ENCODE measurements around the gene DCAF10.
"Not testable (repeated sequence)": the region's sequence is repeated elsewhere in the genome, so short reads cannot be mapped to it uniquely, and the experiment has no call there.

Gene DCAF10

DNA sequence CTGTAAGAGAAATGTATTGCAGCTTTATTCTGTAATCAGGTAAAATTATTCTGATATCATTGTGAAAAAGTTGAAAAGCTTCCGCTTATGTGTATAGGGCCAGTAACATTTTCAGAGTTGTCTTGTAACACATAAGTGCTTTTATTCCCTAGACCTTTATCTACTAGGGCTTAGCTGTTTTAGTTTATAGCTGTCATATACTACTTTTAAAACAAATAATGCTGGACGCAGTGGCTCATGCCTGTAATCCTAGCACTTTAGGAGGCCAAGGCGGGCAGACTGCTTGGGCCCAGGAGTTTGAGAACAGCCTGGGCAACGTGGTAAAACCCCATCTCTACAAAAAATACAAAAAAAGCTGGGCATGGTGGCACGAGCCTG lies 70.2 kb downstream of the DCAF10 start:
- no peak for DNase-seq

DNA sequence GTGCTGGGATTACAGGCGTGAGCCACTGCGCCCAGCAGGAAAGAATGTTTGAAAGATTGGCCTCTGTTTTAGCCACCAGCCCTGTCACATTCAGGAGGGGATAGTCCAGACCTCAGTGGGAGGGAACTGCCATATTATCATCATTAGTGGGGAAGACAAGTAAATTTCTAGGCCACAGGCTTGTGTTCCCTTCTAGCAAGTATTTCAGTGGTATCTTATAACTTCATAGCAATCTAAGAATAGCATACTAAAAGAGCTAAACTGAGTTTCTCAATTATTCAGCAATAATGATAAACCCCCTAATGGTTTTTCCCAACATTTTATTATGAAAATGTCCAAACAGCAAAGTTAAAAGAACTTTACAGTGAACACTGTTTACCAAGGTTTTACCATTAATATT lies 73.4 kb downstream of the DCAF10 start:
- DNase-seq: no peak

DNA sequence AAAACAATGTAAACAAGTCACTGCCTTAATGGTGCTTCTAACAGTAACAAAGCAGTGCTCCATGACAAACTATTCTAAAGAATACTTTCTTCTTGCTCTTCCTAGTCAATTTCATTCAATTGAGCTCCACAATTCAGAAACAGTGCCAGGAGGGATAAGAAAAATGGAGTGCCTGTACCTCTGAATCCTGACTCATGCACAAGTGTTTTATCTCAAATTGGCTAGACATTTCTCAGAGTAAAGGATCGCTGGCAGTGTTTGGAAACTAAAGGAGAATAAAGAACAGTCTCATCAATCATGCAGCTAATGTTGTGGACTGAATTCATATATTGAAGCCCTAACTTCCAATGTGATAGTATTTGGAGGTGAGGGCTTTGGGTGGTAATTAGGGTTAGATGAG lies 75.8 kb downstream of the DCAF10 start:
- no peak for DNase-seq

DNA sequence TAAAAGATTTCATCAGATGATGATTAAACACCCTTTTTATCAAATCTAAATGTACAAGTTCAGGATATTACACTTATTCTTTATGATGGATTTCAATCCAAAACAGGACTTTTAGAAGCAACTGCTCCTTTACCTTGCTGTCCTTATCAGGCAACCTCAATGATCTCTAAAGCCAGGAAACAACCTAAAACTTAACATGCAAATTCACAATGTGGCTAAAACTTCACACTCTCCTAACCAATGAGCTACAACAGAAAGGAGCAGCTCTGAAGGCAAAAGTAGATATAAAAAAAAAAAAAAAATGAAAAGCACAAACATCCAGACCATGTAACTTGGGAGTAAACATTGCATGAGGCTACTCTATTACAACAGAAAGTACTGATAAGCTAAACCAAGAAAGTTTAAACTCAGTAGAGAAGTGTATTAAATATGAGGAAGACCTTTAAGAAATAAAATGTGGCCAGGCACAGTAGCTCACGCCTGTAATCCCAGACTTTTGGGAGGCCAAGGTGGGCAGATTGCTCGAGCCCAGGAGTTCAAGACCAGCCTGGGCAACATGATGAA lies 80.4 kb downstream of the DCAF10 start:
- DNase-seq: no peak

DNA sequence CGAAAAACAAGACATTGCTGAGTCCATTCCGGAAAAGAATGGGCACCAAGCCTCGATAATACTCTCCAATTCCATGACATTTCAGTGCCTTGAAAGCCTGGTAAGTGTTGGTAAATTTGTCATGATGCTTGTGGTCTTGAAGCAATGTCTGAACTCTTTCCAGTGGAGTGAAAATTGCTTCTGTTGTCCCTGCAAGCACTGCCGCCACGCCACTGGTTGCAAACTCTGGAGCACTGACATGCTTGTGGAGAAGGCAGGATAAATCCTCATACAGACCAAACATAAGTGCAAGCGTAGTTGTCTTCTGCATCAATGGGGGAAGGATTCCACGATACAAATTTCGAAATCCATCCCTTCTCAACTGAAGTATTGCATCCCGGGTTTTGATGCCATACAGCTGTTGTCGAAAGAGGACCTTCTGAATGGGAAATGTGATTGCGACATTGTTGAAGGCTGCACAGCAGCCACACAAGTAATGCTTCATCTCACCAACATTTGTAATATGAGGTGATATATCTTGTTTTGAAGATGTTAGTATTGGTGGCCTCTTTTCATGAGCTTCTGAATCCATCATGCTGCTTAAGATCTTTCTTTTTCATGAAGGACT lies 87.5 kb downstream of the DCAF10 start:
- DNase-seq: not testable (repeated sequence)

DNA sequence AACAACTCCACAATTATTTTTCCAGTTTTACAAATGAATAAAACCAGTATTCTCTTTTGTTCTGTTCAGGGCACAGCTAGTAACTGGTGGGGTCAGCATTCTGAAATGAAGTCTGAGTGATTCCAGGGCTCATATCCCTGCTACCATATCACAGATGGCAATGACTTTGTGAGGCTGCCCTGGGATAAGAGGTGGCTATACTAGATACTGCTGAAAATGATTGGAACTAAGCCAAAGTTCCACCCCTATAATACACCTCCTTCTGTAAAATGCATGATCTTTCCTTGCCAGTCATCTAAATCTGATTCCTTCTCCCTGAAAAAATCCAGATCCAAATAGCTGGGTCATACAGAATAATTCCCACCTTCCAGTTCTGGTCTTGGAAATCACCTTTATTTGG lies 88.9 kb downstream of the DCAF10 start:
- DNase-seq: no peak

DNA sequence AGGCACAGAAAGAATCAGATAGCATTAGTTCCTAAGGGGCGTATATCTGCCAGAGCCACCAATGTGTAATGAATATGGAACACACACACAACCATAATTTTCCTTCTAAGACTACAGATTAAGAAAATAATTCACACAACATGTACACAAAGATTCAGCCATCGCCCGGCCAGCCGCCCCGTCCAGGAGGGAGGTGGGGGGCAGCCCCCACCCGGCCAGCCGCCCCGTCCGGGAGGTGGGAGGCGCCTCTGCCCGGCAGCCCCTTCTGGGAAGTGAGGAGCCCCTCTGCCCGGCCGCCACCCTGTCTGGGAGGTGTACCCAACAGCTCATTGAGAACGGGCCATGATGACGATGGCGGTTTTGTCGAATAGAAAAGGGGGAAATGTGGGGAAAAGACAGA lies 90.4 kb downstream of the DCAF10 start:
- DNase-seq: not testable (repeated sequence)

DNA sequence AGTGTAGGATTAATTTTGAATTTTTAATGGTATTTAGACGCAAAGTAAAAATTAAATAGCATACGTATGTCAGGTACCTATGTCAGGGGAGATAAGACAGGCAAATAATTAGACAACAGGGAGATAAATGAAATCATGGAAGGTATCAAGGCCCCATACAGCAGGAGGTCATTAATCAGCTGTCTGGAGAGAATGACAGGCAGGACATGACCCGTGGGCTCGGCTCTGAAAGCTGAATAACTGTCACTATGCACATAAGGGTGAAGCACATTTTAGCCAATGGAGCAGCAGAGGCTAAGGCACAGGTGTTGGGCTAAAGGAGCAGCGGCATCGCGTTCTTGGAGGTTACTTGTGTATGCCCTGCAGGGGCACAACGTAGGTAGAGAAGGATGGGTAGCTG lies 91.5 kb downstream of the DCAF10 start:
- DNase-seq: no peak

DNA sequence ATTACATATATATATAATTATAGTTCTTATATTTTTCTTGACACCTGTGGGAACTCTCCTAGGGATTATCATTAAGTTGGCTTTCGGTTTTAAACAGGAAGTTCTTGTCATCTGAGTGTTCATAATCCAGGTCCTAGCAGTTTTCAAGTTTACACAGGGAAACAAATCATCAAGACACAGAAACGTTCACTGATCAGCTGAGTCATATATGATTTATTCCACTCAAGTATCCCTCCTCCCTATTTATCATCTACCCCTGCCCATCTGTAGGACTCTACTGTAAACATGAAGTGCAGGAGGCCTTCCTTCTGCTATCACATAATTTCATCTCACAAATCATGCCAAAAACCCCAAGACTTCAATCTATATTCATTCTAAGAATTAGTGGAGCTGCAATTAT lies 97.1 kb downstream of the DCAF10 start:
- no peak for DNase-seq

DNA sequence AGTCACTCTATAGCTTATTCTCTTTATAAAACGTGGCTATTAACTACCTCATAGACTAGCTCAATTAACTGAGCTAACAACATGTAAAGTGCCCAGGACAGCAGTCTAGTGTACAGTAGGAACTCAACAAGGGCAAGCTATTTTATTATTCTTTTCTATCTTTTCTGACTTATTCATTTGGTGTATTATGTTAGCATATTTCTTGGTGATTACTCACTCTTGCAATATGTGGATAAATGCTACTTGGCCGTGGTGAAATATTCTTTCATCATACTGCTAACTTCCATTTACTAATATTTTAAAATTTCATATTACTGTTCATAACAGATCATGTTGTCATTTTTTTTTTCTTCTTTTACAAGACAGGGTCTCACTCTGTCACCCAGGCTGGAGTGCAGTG lies 98.4 kb downstream of the DCAF10 start:
- no peak for DNase-seq

DNA sequence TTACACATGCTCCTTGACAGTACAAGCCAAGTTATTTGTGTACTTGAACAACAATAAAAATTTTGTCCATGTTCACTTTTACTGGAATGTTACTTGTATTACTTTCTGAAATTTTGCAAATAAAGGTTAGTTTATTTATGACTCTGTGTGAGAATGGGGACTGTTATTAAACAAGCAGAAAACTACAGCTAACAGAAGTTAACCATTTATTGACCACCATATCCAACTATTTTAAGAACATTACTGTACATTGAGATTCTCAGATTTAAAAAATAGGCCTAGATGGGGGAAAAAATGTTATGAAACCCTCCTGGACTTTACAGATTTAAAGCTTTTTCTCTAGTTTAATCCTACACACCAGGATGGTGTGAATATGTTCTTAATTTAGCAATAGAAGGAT lies 101.5 kb downstream of the DCAF10 start:
- no peak for DNase-seq

DNA sequence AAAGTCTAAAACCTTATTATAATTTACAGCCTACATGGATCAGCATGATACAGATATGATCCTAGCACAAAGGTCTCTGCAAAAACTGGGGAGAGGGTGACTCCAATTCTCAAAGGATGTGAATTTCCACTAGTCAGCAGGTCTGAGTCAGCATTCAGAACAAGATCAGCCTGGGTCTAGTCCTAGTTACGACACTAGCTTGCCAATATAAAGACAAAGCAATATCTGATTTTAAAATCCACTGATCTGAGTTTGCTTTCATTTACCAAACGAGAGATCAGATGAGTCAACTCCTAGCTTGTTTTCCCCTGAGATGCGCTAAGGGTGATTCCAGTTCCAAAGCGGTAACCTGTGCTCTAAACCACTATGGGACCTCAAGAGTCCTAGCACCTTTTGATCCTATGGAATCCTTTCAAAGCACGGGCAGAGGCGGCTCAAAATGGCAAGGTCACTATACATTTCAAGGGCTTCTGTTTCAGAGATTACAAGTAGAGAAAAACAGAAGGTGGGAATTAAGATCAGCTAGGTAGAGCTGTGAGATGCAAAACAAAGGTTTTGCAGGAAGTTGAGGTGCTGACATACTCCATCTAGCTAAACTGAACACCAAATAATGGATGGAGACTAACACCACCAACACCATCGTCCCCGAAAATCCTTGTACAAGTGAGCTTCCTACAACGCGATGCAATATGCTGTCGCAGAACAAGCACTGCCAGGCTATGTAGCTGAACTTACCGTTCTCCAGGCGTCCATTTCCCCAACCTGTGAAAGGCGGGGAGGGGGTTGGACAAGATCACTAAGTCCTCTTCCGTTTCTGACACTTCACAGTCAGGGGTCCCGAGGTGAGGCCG lies 102.4 kb downstream of the DCAF10 start:
- DNase-seq: peak; percentile 10

DNA sequence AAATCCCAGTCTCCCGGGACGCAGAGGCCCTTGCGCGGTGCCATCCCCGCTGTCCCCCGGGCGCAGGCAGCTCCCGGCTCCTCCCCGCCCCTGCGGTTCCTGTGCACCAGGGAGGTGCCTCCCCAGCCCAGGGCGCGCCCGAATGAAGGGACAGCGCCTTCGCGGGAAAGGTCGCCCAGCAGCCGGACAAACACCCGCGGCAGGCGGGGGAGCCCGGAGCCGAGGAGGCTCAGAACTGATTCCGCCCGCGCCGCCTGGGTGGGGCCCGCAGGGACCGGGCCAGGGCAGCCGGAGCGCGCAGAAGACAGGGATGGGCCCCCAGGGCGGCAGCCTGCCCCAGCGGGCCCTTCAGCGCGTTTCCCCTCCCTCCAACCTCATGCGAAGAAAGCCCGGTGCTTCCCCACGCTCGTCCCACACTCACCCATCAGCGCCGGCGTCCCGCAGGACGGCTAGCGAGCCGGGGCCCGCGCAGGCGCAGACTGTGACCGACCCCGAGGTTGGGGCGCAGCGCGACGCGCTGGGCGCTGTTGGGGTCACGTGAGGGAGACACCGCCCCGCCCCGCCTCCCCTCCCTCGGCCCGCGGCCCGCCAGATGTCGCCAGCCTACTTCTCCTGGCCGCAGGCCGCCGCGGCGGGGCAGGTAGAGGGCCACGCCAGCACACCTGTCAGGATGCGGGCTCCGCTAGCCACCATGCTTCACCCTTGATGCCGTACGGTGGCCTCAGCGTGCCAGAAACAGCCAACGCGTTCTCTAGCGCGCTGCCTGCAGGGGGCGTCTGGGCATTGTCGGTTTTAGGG lies 103.2 kb downstream of the DCAF10 start, which contains the start of gene SLC25A51:
TSS of gene SLC25A51 (minus strand) at position 481 of the 798 bp plus-strand sequence. CDS start 15,577 bp downstream, outside the sequence.
- DNase-seq: peak; percentile 87

DNA sequence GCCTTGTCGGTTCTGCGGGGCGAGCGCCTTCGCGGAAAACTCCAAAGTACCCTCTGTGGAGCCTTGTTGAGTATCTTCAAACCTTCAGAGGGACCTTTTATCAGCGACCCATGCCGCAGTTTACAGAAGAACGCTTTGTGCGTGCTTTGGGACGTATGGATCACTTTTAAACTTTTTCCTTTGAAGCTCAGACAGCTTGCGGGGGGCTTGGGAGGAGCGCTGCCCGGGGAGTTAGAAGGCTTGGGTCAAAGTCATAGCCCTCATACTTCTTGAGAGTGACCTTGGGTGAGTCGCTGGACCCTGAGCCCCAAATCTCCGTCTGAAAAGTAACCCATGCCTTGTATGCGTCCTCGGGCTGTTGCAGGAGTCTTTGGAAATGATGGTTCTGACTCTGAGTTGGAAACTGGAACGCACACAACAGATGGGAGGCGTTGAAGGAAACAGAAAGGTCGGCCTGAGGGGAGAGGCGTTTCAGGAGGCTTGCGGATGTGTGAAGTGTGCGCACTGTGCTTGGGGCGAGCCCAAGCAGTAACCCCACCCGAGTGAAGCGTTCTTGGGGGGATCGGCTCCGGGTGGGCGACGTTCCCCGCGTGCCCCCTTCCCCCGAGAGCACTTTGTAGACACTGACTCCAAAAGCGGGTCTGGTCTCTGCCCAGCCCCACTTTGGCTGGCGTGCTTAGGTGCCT lies 104.0 kb downstream of the DCAF10 start:
- DNase-seq: peak; percentile 33

DNA sequence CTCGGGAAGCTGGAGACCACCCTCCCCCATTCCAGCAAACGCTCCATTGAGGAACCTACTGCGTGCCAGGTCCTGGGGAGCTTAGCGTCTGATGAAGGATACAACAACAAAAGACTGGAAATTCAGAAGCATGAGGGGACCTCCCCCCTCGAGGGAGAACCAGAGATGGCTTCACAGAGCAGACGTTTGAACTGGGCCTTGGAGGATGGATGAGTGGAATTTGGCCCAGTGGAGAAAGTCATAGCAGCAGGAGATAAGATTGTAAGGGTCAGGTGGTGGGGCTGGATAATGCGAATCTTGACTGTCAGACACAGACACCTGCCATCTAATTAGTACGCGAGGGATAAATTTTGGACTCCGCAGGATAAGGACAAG lies 104.5 kb downstream of the DCAF10 start:
- DNase-seq: no peak

DNA sequence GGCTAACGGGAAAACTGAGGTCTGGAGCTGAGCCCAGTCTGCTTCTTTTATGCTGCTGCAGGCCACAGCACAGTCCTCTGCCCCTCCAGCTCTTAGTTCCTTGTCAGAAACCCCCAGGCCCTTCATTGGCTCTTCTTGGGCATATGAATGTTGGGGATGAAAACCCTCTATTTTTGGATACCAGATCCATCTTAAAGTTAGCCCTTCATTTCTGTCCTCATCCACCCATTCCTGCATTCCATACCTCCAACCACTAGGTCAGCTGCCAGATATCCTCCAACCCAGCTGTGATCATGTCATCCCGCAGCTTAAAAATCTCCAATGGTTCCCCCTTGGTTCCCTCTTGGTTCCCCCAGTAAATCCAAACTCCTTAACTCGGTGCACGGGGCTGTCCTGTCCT lies 105.2 kb downstream of the DCAF10 start:
- no peak for DNase-seq

DNA sequence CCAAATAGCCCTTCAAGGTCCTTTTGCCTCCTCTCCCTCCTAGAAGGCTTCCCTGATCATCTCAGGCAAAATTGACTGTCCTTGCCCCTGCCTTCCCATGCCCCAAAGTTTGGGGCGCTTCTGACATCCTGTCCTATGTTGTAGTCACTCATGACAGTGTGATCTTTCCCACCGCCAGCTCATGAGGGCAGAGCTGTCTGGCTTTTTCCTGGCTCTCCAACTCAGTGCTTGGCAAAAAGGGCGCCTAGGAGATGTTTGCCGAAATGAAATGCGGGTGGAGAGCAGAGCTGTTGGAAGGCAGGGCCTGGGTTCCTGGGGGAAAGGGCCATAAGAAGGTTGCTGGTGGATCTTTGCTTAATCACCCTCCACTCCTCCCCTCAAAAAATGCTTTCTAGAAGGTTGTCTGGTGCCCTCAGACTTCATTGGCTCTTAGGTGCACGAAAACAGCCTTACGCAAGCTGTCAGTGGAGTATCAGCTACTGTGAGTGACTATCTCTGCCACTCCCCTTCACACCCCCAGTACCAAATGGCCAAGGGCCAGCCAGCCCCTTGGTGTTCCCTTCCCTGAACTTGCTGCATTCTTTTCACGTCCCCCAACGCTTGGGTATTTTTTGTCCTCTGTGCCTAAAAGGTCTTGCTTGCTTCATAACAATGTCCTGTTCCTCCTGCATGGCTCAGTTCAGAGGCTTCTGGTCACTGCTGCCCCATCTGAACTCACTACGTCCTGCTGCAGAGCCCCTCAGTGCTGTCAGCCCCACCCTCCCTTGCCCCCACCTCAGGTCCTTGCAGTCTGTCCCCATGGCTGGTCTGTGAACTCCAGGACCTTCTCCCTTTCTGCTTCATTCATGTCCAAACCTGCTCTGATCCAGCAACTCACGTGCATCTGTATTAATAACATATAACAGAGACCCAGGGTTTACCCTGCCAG lies 106.0 kb downstream of the DCAF10 start:
- DNase-seq: no peak

DNA sequence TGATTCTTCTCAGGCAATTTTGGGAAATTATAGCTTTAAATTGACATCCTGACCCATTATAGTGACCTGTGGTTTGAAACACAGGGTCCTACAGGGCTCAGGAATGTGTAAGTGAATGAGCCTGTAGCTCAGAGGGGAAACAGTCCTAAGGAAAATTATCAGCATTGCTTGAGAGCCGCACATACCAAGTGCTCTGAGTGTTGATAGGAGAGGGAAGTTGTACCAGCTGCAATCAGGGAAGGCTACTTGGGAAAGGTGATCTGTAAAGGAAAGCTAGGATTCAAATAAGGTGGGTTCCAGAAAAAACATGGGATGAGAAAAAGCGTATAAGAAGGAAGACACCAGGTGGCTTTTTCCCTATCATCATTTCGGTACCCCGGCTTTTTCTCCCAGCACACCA lies 107.7 kb downstream of the DCAF10 start:
- DNase-seq: no peak

DNA sequence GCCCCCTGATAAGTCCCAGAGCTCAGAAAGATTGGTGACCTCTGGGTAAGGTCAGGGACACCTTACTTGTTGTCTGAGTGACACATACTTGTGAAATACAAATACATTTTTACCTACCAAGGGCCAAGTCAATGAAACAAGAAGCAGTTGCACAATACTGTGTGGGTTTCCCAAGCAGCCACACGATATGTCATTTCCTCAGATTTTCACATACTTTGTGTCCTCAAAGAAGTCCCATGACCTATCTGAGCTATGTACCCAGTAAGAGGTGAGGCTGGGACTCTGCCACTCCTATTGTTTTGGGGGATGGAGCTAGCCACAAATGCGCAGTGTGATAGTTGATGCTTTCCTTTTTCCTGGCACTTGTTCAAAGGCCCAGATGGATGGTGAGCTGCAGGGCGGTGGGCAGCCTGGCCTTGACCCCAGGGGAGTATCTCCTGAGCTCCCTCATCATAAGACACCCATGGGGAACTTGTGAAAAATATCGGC lies 108.1 kb downstream of the DCAF10 start:
- no peak for DNase-seq

DNA sequence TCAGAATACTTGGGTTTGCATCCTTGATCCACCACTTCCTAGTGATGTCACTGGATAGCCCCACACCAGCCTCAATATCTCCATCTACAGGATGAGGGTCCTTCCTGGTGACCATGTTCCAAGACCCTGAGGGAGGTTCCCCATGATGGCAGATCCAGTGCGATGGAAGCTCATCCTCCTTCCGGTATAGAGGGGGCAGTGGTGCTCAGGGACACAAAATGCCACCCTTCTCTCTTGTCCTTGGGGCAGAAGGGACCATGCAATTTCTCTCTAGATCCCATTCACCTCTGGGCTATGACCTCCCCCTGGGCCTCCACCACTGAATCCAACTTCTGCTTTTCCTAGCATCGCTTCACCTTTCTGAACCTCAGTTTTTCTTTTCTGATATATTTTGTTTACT lies 108.7 kb downstream of the DCAF10 start:
- no peak for DNase-seq

DNA sequence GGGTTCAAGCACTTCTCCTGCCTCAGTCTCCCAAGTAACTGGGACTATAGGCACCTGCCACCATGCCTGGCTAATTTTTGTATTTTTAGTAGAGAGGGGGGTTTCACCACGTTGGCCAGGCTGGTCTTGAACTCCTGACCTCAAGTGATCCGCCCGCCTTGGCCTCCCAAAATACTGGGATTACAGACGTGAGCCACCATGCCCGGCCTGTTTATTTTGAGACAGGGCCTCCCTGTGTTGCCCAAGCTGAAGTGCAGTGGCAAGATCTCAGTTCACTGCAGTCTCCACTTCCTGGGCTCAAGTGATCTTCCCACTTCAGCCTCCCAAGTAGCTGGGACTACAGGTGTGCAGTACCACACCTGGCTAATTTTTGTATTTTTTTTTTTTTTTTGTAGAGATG lies 109.2 kb downstream of the DCAF10 start:
- not testable (repeated sequence) for DNase-seq

DNA sequence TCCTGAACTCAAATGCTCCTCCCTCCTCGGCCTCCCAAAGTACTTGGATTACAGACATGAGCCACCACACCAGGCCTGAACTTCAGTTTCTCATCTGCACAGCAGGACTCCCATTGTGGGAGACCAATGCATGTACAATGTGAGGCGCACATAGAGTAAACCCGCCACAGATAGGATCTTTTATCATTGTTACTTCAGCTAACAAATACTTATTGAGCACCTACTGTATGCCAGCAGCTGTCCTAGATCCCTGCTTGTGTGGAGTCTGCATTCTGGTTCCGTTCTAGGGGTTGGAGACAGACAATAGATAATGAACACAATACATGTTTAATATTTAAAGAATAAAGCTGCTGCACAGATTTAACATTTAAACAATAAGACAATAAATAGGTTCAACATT lies 109.7 kb downstream of the DCAF10 start:
- DNase-seq: no peak

All from NCI-H2171 treated with DMSO at 0.1 percent for 48 hours (cell line).